ENCODE measurements around the gene ALKBH5.

The ALKBH5 gene

DNA sequence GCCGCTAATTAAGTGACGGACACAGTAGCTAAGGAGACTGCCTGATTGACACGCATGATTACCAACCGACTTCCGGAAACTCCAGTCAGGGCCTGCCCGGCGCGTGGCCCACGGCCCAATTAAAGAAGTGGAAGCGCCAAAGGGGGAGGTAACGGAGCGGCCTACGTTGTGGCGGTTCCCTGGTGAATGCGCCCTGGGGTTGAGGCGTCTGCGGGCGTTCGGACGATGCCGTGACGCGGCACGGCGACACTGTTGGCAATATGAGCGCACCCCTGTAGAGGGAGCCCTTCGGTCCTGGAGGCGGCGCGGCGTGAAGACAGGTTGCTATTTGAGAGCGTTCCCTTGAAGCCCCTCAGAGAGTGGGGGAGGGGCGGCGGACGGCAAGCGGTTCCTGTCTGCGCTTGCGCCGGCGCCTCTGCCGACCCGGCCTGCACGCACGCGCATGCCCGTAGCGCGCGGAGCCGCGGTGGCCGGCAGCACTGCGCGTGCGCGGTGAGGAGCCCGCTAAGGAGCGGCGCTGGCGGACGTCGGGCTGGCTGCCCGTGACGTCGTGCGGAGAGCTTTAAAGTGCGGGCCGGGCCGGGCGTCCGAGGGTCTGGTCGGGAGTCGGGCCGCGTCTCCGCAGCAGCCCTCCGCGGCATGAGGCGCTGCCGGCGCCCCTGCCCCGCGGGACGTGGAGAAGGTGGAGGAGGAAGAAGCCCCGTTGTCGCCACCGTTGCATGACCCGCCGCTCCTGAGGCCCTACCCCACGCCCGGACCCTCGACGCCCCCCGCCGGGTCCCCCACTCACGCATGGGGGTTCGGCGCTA lies at the start of gene ALKBH5:
TSS of gene ALKBH5 (plus strand) at position 495 of the 809 bp plus-strand sequence. CDS start 416 bp downstream, outside the sequence.
- DNase-seq = peak; percentile 96 to 99 (median 98)

DNA sequence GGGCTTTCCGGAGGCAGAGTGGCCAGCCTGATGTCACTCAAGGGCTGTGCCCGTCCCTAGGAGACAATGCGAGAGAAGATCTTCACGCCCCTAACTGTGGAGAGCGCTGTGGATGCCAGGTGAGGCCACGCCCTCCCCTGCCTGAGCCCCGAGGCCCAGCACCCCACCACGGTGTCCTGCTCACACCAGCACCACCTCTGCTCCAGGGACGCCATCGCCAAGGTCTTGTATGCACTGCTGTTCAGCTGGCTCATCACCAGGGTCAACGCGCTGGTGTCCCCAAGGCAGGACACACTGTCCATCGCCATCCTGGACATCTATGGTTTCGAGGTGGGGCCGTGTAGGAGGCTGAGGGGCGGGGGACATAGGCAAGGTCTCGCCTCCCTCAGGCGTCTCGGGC lies 47.3 kb upstream of the ALKBH5 start:
- DNase-seq = no peak

DNA sequence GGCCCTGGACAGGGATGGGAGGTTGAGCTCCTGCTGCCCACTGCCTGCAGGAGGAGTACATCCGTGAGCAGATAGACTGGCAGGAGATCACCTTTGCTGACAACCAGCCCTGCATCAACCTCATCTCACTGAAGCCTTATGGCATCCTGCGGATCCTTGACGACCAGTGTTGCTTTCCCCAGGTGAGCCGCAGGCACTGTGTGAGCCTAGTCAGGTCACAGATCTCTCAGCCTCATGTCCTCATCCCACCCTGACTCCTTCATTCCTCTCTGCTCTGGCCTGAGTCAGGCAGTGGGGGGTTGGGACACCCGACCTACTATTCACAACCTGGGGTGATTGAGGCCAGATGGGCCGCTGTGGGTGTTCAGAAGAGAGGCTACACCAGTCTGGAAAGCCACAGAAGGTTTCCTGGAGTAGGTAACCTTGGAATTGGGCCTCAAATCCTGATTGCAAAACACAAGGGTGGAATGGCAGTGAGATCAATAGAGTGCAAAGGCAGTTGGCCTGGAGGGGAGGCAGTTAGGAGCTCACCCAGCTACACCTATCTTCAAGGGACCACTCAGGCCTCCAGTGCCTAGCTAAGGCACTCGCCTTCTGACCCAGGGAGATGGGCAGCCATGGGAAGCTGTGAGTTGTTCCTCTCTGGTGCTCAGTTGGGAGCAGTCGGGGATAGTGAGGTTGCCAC lies 45.4 kb upstream of the ALKBH5 start:
- DNase-seq = no peak

DNA sequence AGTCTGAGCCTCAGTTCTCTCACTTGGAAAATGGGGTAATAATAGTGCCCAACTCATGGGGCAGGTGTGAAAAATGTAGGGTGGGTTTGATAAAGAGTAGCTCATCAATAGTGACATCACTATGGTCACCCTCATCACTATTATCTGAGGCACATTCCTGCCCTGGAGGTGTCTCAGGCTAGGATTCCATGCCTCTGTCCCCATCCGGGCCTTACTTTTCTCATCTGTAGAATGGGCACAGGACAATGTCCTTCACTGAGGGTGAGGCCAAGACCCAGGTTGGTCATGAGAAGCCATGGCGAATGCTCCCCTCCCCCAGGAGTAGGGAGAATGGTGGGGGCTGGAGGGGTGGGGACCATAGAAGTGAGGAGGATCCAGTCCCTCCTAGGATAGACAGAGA lies 44.5 kb upstream of the ALKBH5 start:
- no peak for DNase-seq

DNA sequence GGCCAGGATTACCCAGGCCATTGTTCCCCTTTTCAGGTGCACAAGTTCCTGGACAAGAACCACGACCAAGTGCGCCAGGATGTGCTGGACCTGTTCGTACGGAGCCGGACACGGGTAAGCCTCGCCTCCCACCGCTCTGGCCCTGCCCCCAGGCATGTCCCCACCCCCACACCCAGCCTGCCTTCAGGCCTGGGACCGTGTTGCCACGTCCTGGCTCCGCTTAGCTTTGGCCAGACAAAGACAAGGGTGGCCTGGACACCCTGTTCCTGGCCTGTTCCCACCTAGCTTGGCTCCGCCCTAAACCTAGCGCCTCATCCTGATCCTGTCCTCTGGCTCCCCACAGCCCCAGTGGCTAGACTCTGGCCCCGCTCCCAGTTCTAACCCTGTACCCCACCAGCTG lies 44.1 kb upstream of the ALKBH5 start:
- DNase-seq = no peak

DNA sequence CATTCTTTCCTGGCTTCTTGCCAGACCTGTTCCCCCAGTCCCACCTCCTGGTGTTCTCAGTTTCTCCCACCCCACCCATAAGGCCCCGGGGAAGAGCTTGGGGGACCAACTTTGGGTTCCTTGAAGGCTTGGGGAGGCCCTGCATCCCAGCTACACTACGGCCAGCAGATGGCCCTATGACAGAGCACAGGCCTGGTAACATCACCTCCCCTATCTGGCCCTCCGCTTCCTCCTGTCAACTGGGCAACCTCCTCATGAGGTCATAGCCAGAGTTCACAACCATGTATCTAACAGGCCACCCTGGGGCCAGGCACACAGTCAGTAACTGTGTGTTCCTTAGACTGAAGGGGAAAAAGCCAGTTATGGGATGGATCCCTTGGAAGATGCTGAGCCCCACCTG lies 43.7 kb upstream of the ALKBH5 start:
- no peak for DNase-seq

DNA sequence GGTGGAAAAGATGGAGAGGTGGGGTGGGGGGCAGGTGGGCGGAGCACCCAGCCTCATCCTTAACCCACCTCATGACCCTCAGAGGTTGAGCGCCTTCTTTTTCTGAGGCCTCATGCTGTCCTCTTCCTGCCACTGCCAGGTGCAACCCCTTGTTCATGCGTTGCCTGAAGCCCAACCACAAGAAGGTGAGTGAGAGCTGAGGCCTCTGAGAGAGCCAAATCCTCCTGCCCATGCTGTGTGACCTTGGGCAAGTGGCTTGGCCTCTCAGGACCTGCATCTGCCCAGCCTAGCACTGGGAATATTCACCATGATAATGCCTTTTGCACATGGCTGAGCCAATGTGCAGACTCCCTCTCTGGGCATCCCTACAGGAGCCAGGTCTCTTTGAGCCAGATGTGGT lies 43.0 kb upstream of the ALKBH5 start:
- DNase-seq = no peak

DNA sequence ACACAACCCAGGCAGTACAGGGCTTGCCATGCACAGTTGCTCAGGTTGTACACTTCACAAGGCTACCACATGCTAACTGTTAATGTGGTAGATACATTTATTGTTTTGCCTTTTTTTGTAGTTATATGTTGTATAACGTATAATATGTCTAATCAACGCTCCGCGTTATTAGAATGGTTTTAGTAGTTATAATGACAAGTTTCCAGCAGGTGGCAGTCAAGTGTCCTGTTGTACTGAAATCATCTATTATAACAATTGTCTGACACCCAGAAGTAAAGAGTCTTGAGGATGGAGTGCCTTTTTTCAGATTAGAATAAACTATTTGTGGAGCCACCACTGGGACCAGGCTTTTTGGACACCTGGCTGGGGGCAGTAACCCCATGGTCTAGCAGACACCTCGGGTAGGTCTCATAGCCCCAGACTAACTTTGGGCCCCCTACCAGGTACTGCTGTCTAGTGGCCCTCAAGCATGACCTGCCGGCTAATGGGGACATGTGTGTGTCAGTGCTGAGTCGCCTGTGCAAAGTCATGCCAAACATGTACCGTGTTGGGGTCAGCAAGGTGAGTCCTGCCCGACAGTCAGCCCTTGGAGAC lies 42.3 kb upstream of the ALKBH5 start:
- peak in 2 of 4 experiments; percentile 6 to 19 for DNase-seq

DNA sequence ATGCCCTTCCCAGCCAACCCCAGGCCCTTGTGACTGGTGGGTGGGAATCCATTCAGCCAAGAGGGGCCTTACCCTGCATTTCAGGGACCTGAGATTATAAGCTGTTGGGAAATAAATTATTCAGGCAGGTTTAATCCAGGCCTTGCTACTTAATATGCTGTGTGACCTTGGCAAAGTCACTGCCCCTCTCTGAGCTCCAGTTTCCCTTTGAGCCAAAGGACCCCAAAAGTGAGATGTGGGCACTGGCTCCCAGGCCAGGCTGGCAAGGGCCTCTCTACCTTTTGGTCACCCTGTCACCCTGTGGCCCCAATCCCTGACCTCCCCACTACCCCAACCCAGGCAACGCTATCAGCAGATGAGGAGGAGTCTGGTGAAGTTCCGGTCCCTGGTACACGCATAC lies 41.2 kb upstream of the ALKBH5 start:
- DNase-seq = no peak

DNA sequence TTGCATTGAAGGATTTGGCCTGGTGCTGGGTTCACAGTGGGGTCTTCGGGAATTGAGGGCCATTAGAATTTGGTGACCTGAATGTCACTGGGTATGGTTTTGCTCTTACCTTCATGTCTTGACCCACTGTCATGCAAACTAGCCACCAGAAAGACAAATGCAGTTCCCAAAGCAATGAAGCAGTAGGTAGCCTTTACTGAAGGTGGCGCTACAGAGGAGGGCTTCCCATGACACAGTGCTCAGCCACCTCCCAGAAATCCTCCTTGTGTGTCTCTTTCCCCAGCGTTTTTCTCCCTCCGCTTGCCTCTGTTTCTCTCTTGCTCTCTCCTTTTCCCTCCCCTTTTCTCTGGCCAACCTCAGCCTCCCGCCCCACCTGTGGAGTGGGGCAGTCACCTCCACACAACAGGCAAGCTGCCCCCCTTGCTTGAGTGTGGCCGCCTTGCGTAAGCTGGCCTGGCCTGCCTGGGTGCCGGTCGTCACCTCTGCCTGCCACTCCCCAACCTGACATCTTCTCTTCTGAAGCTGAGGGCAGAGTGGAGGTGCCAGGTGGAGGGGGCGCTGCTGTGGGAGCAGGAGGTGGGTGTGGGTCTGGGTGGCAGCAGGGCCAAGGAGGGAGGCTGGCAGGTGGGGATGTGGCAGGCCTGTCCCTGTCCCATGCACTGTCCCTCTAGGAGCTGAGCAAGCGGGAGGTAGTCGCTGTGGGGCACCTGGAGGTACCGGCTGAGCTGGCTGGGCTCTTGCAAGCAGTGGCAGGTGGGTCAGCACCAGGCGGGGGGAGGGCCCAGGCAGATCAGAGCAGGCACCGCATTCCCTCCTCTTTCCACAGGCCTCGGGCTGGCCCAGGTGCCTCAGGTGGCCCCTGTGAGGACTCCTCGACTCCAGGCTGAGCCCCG lies 40.3 kb upstream of the ALKBH5 start:
- no peak for DNase-seq

DNA sequence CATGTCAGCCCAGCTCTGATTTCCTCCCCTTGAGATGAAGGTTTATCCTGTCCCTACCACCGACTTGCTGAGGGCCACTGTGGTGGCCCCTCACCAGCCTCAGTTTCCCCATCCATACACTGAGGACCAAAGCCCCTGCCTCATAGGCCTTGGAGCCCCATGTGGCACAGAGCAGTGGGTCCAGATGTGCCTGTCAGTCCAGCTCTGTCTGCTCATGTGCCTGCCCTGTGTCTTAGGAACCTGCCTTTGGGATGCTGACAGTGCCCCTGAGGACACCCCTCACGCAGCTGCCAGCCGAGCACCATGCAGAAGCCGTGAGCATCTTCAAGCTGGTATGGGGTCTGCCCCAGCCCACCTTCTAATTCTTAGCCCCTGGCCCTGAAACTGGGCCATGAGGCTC lies 39.4 kb upstream of the ALKBH5 start:
- no peak for DNase-seq

DNA sequence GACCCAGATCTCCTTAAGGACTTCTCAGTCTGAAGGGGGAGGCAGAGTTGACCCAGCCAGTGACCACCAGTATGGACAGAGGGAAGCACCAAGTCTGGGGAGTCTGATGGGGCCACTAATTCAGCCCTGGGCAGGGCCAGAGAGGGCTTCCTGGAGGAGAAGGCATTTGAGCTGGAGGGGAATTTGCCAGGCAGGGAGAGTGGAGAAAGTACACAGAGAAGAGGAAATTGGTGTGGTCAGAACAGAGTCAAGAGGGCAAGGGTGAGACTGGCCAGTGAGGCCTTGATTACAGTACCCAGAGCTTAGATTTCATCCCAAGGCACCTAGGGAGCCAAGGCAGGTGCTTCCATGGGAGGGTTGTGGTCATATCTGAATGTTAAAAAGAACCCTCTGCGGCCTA lies 38.8 kb upstream of the ALKBH5 start:
- no peak for DNase-seq

DNA sequence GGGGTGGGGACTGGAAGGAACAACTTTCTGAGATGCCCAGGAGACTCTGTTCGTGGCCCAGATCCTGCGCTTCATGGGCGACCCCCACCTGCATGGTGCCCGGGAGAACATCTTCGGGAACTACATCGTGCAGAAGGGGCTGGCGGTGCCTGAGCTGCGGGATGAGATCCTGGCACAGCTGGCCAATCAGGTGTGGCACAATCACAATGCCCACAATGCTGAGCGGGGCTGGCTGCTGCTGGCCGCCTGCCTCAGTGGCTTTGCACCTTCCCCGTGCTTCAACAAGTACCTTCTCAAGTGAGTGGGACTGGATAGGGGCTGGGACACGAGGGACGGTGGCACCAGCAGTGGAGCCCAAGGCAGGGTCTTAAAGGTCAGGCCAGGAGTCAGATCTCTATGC lies 37.8 kb upstream of the ALKBH5 start:
- no peak for DNase-seq

DNA sequence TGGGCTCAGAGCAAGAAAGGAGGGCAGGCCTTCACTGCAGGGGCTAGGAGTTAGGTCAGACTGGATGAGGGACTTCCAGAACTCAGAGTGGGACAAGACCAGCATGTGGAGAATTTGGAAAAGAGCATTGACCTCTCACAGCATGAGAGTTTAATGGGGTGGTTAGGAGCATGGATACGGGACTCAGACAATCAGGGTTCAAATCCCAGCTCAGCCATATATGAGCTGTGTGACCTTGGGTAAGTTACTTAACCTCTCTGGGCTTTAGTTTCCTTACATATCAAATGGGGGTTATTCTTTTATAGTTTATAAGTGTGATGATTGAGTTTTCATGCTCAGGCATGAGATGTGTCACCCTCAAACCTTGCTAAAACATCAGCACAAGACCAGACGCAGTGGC lies 37.4 kb upstream of the ALKBH5 start:
- DNase-seq = no peak

DNA sequence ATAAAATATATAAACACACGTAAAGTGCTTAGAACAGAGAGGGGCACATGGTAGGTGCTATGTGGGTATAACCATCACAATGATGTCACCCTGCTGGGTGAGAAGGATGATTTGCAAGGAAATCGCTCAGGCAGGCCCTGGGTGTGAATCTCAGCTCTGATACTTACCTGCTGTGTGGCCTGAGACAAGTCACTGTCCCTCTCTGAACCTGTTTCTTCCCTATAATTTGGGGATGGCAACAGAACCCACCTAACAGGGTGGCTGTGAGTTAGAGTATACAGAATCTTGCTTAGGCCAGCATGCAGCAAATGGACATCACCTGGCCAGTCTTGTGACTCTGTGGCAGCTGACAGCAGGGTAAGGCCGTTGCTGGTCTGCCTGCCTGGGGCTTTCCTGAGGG lies 36.6 kb upstream of the ALKBH5 start:
- DNase-seq = no peak

DNA sequence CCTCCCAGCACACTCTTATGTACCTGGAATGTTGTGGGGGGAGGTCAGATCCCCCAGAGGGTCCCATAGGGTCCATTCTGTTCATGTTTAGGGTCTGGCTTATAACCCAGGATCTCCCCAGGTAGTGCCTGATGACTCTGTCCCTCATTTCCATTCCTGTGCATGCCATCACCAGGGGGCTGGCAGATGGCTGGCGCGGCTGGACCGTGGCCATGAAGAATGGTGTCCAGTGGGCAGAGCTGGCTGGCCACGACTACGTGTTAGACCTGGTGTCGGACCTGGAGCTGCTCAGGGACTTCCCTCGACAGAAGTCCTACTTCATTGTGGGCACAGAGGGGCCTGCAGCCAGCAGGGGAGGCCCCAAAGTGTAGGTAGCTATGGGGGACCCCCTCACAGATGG lies 35.0 kb upstream of the ALKBH5 start:
- DNase-seq = no peak

DNA sequence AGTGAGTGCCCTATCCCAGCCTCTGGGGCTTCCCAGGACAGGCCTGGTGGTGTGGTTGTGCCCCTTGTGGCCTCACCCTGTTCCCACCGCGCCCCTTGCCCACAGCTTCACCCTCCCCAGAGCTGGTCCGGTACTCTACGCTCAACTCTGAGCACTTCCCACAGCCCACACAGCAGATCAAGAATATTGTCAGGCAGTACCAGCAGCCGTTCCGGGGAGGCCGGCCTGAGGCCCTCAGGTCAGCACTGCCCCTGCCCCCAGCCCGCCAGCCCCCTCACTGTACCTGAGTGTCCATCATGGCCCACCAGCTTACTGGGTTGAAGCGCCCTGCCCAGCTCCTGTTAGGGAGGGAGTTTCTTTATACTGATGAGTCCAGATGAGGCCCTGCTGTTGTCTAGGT lies 32.3 kb upstream of the ALKBH5 start:
- DNase-seq = no peak

DNA sequence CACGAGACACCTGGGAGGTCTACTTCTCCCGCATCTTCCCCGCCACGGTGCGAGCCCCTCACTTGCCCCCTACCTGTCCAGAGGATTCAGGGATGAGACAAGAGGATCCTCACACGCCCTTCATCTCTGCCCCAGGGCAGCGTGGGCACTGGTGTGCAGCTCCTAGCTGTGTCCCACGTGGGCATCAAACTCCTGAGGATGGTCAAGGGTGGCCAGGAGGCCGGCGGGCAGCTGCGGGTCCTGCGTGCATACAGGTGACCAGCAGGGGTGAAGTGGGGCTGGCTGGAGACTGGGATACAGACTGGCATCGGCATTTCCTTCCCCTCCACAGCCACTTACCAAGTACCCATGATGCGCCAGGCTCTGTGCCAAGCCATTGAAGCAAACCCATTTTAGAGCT lies 28.4 kb upstream of the ALKBH5 start:
- no peak for DNase-seq

DNA sequence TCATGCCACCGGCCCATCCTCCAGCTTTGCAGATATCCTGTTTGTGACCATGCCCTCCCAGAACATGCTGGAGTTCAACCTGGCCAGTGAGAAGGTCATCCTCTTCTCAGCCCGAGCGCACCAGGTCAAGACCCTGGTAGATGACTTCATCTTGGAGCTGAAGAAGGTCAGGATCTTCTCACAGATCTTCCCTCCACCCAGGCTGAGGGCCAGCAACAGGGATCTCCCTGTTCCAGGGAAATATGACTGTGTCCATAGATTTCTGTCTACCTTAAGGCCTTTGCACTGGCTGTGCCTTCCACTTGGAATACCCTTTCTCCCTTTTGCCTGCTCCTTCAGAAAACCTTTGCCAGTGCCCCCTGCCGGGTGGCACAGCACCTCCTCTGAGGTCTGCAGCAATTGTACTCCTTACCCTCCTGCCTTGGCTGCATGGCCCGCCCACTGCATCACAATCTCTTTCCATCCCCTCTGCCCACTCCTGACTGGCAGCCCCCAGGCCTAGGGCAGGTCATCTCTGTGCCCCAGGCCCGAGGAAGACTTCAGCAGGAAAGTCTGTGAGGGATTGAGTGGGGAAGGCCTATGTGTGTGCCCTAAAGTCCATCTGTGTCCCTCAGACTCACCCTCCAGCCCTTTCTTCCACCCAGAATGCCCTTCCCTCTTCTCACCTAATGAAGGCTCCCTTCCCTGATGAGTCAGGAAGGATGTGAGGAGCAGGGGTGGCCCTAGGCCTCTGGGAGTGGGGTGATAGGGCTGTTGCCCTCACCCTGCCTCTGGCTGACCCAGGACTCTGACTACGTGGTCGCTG lies 27.3 kb upstream of the ALKBH5 start:
- no peak for DNase-seq

DNA sequence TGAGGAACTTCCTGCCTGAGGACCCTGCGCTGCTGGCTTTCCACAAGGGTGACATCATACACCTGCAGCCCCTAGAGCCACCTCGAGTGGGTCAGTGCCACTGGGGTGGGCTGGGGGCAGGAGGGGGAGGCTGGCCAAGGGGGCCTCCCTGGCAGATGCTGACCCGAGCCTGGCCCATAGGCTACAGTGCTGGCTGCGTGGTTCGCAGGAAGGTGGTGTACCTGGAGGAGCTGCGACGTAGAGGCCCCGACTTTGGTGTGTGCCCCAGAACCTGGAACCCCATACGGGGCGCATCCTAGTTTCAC lies 26.7 kb upstream of the ALKBH5 start:
- DNase-seq = no peak

DNA sequence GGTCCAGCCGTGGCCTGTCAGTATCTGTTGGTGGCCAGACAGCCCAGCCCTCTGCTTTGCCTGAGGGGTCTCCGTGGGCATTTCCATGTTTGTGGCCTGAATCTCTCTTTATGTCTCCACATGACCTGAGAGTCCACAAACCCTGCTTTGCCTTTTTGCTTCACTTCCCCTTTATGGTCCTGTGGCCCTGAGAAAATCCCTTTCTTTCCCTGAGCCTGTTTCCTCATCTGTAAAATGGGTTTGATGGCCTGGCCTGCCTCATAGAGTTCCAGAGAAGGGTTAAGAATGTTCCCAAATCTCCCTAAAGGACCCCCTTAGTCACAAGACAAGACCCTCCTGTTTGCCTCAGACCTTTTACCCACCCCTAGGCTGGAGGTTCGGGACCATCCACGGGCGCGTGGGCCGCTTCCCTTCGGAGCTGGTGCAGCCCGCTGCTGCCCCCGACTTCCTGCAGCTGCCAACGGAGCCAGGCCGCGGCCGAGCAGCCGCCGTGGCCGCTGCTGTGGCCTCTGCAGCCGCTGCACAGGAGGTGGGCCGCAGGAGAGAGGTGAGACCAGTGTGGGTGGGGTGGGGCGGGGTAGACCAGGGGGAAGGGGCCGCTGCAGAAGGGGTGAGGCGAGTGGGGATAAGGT lies 26.2 kb upstream of the ALKBH5 start:
- DNase-seq = no peak

DNA sequence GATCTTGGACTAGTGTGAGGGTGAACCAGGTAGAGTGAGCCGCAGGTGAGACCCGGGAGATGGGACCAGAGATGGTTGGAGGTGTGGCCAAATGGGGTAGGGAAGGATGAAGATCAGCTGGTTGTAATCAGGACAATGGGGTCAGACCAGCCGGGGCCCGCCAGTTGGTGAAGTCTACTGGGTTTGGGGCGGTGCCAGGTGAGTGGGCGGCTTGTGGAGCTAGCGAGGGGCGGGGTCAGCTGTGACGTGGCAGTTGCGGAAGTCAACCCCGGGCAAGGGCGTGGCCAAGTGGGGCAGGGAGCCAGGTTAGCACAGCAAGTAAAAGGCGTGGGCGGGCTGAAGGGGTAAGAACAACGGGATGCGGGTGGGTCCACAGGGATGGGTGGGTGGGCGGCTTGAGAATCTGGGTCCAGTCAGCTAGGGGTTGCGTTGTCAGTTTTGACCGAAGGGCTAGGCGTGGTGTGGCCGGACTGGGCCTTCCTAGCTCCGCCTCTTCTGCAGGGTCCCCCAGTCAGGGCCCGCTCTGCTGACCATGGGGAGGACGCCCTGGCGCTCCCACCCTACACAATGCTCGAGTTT lies 25.5 kb upstream of the ALKBH5 start:
- DNase-seq = peak; percentile 78 to 87 (median 83)

Data from activated CD4-positive, CD25-positive, alpha-beta regulatory T cell (primary cell).